RCC 7860 (cell line): Measurements from ENCODE around the gene GTF2I.
"Not testable (repeated sequence)": the region's sequence is repeated elsewhere in the genome, so short reads cannot be mapped to it uniquely, and the experiment has no call there.

Experiments
- DNase-seq: peaks from one replicate; pipeline ENCODE4 v3.0.0-alpha.2; 2015; ENCODE audit warnings: low spot score
- FAIRE-seq: peaks from 2 replicates; lab custom pipeline; 2012; peaks lifted over from hg19 to GRCh38; lab: Jason Lieb, UNC

Gene GTF2I

GRCh38 chr7:74773760-74774750, 116.5 kb downstream of the GTF2I start, which contains the start of gene NCF1:
Gene NCF1 (plus strand): TSS chr7:74774011. CDS start chr7:74774032, 21 bp downstream.
- FAIRE-seq, DNase-seq: not testable (repeated sequence)

- not testable (repeated sequence) for FAIRE-seq, DNase-seq
These were observed 117.6 kb downstream of the GTF2I start for GRCh38 chr7:74775111-74775510.

GRCh38 chr7:74779053-74779452, 121.5 kb downstream of the GTF2I start:
- not testable (repeated sequence) for DNase-seq, FAIRE-seq

- FAIRE-seq, DNase-seq: not testable (repeated sequence)
These were observed 124.2 kb downstream of the GTF2I start for GRCh38 chr7:74781746-74782145.

- DNase-seq = not testable (repeated sequence)
These were observed 126.1 kb downstream of the GTF2I start for GRCh38 chr7:74783595-74783994.

GRCh38 chr7:74788369-74789150, 131.0 kb downstream of the GTF2I start:
- peak; percentile 87 for DNase-seq
- peak; percentile 85 for FAIRE-seq

More at GRCh38 chr7:74783595-74783994, 126.1 kb downstream of the GTF2I start:
- FAIRE-seq = not testable (repeated sequence)

GRCh38 chr7:74789200-74789736, 131.8 kb downstream of the GTF2I start:
- FAIRE-seq, DNase-seq: not testable (repeated sequence)

GRCh38 chr7:74797848-74798622, 140.5 kb downstream of the GTF2I start:
- not testable (repeated sequence) for DNase-seq, FAIRE-seq

- FAIRE-seq = peak; percentile 78
These were observed 141.1 kb downstream of the GTF2I start for GRCh38 chr7:74798644-74799043.

More at GRCh38 chr7:74798644-74799043, 141.1 kb downstream of the GTF2I start:
- not testable (repeated sequence) for DNase-seq
